K562 (cell line): ENCODE data around the gene ACTN1. TPM values are rescaled to one million over a fixed set of nuclear protein-coding genes. Genes with fewer than 3 reads are reported as not detected.

Experiments
- ARHGAP35 ChIP-seq: fragments of 450-650 bp; IDR thresholded peaks from 2 replicates; pipeline ENCODE4 v1.6.1; 2018; ENCODE audit not compliant: partially characterized antibody
- BRF1 ChIP-seq: IDR thresholded peaks from 3 replicates; pipeline ENCODE4 v1.6.1; 2011; ENCODE audit warnings: borderline replicate concordance, mild to moderate bottlenecking; ENCODE audit not compliant: insufficient read length; ENCODE audit errors: extremely low read depth
- HDAC1 ChIP-seq, 2 experiments: fragments of 450-650 bp; IDR thresholded peaks; 2 replicates each; pipeline ENCODE4 v1.6.1; 2016 to 2017; ENCODE audit warnings: inconsistent platforms in 1 of 2, mild to moderate bottlenecking in 1 of 2, moderate library complexity in 1 of 2
- JUNB ChIP-seq: fragments of 450-650 bp; formaldehyde crosslinking; conservative IDR thresholded peaks from 2 replicates; pipeline ENCODE4 v1.4.0; 2020; ENCODE audit warnings: mild to moderate bottlenecking
- L3MBTL2 ChIP-seq: fragments of 450-650 bp; IDR thresholded peaks from 2 replicates; pipeline ENCODE4 v1.6.1; 2016; ENCODE audit warnings: mild to moderate bottlenecking, moderate library complexity
- NFIX ChIP-seq: fragments of 250-450 bp; sonication (Bioruptor Pico); IDR thresholded peaks from 2 replicates; pipeline ENCODE4 v1.4.0; 2020; ENCODE audit warnings: low read depth, mild to moderate bottlenecking, moderate library complexity
- SIN3B ChIP-seq: fragments of 450-650 bp; IDR thresholded peaks from 2 replicates; pipeline ENCODE4 v1.6.1; 2017; ENCODE audit warnings: low read depth, mild to moderate bottlenecking, moderate library complexity
- SIX5 ChIP-seq, 2 experiments: IDR thresholded peaks; 2 replicates each; pipeline ENCODE4 v1.6.1; 2011; ENCODE audit warnings: low read length in 2 of 2, borderline replicate concordance in 1 of 2, low read depth in 1 of 2, mild to moderate bottlenecking in 1 of 2, moderate library complexity in 1 of 2; ENCODE audit not compliant: insufficient read depth in 1 of 2
- USF2 ChIP-seq: sonication (generic); formaldehyde crosslinking; IDR thresholded peaks from 2 replicates; pipeline ENCODE4 v1.5.0; 2020; ENCODE audit warnings: missing genetic modification reagents
- ZC3H4 ChIP-seq: sonication (generic); formaldehyde crosslinking; IDR thresholded peaks from 2 replicates; pipeline ENCODE4 v1.9.0; 2021; ENCODE audit warnings: missing genetic modification reagents, borderline replicate concordance
- ZNF239 ChIP-seq: fragments of 250-450 bp; sonication (Bioruptor Pico); IDR thresholded peaks from 2 replicates; pipeline ENCODE4 v1.4.0; 2020; ENCODE audit warnings: mild to moderate bottlenecking
- ZNF384 ChIP-seq: IDR thresholded peaks from 2 replicates; pipeline ENCODE4 v1.6.1; 2012; ENCODE audit warnings: low read depth, low read length, improper control_type of control experiment
- ZNF76 ChIP-seq: fragments of 250-450 bp; sonication (Bioruptor Pico); IDR thresholded peaks from 2 replicates; pipeline ENCODE4 v1.4.0; 2020; ENCODE audit warnings: mild to moderate bottlenecking, moderate library complexity, borderline replicate concordance
- polyA plus RNA-seq, 8 experiments: library from polyadenylated mRNA; depleted of rRNA in 4 of 8; stranded (reverse) in 5 of 8; unstranded in 3 of 8; fragments of >200 nt; fragmentation: Nextera tagmentation in 2 of 8; fragmentation: Illumina TruSeq in 1 of 8; extraction: Ambion mirVana in 2 of 8; extraction: Trizol in 1 of 8; gene quantifications; 2 replicates each; pipeline versions ENCODE4 v1.2.1 to v1.2.3, GENCODE V29; 2011 to 2014; ENCODE audit warnings: inconsistent platforms in 1 of 8, missing spikeins in 1 of 8
- total RNA-seq, 7 experiments: library from RNA; depleted of rRNA in 6 of 7; stranded (reverse); fragments of >200 nt in 6 of 7; fragmentation: Illumina TruSeq in 2 of 7; extraction: Trizol in 2 of 7; gene quantifications; 2 replicates each; pipeline versions ENCODE4 v1.2.1 to v1.2.3, GENCODE V29; 2011 to 2021; ENCODE audit warnings: low replicate concordance in 1 of 7
- TF ChIP-seq, protein P1 (sequence below): fragments of 450-650 bp; IDR thresholded peaks from 2 replicates; pipeline ENCODE4 v1.6.1; 2016
- TF ChIP-seq, protein P2 (sequence below): IDR thresholded peaks from 2 replicates; pipeline ENCODE4 v1.6.1; 2011; ENCODE audit warnings: borderline replicate concordance, low read depth, mild to moderate bottlenecking, moderate library complexity, low read length; ENCODE audit not compliant: insufficient read depth, poor library complexity, severe bottlenecking
- TF ChIP-seq, protein P3 (sequence below): IDR thresholded peaks from 3 replicates; pipeline ENCODE4 v1.6.1; 2011; ENCODE audit warnings: borderline replicate concordance, mild to moderate bottlenecking, moderate library complexity; ENCODE audit not compliant: insufficient read length; ENCODE audit errors: extremely low read depth
- TF ChIP-seq, protein P4 (sequence below), 2 experiments: fragments of 450-650 bp in 1 of 2; sonication (generic) in 1 of 2; formaldehyde crosslinking; conservative IDR thresholded peaks; 2 replicates each; pipeline versions ENCODE4 v1.4.0 to v1.8.1; 2020 to 2022; ENCODE audit warnings: mild to moderate bottlenecking in 1 of 2, missing genetic modification reagents in 1 of 2

The ACTN1 gene
- total and polyA plus RNA-seq, 9 of the 15 experiments (the other 6 are each of a cell fraction or from before 2014, with no cell fraction given): 2.2 to 67.7 (median 34.5) TPM

DNA sequence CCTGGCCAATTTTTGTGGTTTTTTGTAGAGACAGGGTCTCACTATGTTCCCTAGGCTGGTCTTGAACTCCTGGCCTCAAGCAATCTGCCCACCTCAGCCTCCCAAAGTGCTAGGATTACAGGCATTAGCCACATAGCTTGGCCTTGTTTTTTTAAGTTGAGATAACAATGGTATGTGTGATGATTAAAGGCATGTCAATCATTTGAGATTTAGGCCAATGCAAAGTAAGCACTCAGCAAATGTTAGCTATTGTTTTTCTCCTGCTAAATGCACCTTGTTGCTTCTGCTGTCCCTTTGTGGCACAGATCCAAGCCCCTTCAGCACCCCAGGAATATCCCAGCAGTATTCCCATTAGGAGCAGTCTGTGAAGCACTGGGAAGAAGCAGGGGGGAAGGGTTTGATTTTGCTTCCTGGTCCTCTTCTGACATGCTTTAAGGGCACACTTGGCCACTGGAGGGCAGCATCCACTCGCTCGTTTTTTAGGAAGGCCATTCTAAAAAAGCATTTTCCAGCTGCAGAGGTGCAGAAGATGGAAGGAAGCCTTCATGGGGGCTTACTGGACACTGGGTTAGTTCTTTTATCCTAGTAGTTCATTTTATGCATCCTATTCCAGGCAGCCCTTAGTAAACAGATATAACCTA is 116.0 kb downstream of the ACTN1 start (continued):
- TF ChIP-seq SIX5 (IDR thresholded peaks at IDR 0.05; ENCODE audit: borderline replicate concordance in 1 of 2, insufficient read depth in 1 of 2, low read depth in 1 of 2, low read length in 2 of 2) (no peak), HDAC1 (IDR thresholded peaks at IDR 0.05) (no peak), ZC3H4 (CRISPR knock-in tag) (no peak), ZNF76 (CRISPR knock-in tag) (no peak), ZNF384 (peak; percentile 41), JUNB (CRISPR knock-in tag) (no peak), BRF1 (no peak), ARHGAP35 (no peak), NFIX (CRISPR knock-in tag) (no peak), SIN3B (no peak), USF2 (CRISPR knock-in tag) (no peak), L3MBTL2 (no peak), ZNF239 (CRISPR knock-in tag) (no peak)
- TF ChIP-seq, protein P1, sequence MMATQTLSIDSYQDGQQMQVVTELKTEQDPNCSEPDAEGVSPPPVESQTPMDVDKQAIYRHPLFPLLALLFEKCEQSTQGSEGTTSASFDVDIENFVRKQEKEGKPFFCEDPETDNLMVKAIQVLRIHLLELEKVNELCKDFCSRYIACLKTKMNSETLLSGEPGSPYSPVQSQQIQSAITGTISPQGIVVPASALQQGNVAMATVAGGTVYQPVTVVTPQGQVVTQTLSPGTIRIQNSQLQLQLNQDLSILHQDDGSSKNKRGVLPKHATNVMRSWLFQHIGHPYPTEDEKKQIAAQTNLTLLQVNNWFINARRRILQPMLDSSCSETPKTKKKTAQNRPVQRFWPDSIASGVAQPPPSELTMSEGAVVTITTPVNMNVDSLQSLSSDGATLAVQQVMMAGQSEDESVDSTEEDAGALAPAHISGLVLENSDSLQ: peak; percentile 96
- TF ChIP-seq, protein P2, sequence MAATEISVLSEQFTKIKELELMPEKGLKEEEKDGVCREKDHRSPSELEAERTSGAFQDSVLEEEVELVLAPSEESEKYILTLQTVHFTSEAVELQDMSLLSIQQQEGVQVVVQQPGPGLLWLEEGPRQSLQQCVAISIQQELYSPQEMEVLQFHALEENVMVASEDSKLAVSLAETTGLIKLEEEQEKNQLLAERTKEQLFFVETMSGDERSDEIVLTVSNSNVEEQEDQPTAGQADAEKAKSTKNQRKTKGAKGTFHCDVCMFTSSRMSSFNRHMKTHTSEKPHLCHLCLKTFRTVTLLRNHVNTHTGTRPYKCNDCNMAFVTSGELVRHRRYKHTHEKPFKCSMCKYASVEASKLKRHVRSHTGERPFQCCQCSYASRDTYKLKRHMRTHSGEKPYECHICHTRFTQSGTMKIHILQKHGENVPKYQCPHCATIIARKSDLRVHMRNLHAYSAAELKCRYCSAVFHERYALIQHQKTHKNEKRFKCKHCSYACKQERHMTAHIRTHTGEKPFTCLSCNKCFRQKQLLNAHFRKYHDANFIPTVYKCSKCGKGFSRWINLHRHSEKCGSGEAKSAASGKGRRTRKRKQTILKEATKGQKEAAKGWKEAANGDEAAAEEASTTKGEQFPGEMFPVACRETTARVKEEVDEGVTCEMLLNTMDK: no peak
- TF ChIP-seq, protein P3, sequence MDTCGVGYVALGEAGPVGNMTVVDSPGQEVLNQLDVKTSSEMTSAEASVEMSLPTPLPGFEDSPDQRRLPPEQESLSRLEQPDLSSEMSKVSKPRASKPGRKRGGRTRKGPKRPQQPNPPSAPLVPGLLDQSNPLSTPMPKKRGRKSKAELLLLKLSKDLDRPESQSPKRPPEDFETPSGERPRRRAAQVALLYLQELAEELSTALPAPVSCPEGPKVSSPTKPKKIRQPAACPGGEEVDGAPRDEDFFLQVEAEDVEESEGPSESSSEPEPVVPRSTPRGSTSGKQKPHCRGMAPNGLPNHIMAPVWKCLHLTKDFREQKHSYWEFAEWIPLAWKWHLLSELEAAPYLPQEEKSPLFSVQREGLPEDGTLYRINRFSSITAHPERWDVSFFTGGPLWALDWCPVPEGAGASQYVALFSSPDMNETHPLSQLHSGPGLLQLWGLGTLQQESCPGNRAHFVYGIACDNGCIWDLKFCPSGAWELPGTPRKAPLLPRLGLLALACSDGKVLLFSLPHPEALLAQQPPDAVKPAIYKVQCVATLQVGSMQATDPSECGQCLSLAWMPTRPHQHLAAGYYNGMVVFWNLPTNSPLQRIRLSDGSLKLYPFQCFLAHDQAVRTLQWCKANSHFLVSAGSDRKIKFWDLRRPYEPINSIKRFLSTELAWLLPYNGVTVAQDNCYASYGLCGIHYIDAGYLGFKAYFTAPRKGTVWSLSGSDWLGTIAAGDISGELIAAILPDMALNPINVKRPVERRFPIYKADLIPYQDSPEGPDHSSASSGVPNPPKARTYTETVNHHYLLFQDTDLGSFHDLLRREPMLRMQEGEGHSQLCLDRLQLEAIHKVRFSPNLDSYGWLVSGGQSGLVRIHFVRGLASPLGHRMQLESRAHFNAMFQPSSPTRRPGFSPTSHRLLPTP: no peak
- TF ChIP-seq, protein P4, sequence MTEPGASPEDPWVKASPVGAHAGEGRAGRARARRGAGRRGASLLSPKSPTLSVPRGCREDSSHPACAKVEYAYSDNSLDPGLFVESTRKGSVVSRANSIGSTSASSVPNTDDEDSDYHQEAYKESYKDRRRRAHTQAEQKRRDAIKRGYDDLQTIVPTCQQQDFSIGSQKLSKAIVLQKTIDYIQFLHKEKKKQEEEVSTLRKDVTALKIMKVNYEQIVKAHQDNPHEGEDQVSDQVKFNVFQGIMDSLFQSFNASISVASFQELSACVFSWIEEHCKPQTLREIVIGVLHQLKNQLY (CRISPR knock-in tag; conservative IDR thresholded peaks at IDR 0.05): no peak
